ENCODE measurements around the gene ATPAF1.
"Not testable (repeated sequence)": the region's sequence is repeated elsewhere in the genome, so short reads cannot be mapped to it uniquely, and the experiment has no call there.

ATPAF1 gene

DNA sequence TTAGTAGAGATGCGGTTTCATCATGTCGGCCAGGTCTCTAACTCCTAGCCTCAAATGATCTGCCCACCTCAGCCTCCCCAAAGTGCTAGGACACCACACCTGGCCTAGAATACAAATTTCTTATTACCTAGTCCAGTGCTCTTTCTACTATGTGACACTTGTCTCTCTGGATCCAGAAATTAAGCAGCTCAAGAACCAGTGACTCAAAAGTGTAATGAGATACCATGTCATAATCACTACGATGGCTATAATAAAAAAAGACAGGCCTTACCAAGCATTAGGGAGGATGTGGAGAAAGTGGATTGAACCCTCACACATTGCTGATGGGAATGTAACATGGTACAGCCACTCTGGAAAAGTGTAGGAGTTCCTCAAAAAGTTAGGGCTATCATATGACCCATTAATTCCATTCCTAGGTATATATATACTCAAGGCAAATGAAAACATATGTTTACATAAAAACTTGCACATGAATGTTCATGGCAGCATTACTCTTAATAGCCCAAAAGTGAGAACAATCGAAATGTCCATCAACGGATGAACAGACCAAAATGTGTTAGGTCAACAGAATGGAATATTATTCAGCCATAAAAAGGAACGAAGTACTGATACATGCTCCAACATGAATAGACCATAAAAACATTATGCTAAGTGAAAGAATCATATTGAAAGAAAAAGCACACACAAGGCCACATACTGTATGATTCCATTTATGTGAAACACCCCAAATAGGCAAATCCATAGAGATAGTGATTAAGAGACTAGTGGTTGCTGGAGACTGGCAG is 11.8 kb upstream of the ATPAF1 start:
- DNase-seq, result no peak

DNA sequence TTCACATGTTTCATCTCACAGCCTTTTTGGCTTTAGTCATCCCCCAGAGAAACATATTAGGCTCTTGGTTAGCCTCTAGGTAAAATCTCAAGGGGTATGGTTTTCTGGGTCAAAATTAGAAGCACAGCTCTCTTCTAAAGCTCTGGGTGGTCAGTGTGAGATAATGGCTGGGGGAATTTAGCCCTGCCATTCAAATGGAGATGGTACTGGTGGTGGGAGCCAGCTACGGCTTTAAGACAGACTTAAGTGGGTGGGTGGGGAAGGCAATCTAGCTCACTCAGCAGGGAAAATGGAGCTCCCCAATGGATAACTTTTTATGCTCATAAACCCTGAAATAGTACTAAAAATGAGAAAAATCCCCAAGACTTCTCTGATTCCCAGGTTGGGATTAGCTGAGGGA is 9.2 kb upstream of the ATPAF1 start:
- DNase-seq, result no peak

DNA sequence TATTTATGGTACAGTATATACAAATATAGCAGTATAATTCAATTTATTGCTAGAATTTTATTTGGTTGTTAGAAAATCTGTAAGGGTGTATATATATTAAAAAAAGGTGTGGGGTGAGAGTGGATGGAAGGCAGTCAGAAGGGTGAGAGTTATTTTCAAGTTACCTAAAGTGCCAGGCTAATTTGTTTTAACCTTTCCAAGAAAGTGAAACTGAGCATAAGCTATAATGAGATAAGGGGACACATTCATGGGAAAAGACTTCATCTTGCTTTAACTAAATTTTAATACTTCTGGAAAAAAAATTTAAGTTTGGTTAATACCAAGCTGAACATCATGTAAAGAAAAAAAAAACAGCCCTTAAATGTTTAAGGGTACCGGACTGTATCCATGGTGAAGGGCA is 8.4 kb upstream of the ATPAF1 start:
- no peak for DNase-seq

DNA sequence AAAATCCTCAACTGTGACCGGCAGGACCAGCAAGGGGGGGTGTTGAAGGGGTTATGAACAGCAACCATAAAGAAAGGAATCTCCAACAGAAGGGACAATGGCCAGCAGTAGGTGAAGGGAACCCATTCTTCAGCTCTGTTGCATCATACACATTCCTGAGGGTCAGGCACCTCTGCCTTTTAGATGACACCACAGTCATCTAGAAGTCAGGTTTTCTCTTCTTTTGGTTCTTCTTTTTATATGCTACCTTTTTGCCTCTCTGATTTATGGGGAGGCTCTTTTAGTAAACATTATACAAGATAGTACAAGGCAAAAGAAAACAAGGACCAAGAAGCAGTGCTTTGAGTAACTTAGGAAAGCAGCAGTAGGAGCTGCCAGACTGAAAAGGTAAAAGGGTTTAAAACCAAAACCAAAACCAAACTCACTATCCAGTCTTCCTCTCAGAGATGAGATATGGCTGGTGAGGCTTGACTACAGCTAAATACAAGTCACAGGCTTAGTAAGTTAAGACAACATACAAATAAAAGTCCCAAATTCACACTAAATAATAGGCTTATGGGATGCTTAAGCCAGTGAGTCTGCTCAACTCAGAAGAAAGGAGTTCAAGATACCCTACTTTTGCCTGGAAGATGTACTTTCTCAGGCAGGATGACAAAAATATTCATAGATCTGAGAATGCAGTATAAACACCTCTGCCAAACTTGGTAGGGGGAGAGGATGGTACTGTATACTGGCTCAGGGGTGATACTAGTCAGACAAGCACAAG is 7.6 kb upstream of the ATPAF1 start:
- DNase-seq, result no peak

DNA sequence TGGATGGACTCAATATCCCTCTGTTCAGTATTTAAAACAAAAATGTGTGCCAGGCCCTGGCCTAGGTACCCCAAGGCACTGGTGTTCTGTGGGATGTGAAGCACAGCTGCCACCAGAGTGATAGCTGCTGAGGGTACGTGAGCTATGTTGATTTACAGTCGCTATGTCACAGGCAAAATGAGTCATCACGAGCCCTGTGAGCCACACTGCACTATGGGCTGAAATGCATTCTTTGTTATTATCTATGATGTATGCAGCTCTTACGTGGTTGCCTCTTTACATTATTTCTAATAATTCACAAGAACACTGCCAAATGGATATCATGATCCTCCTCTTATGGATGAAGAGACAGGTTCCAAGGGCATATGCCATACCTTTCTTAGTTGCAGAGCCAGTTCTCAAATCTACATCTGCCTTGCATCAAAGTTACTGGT is 5.6 kb upstream of the ATPAF1 start:
- DNase-seq, result no peak

DNA sequence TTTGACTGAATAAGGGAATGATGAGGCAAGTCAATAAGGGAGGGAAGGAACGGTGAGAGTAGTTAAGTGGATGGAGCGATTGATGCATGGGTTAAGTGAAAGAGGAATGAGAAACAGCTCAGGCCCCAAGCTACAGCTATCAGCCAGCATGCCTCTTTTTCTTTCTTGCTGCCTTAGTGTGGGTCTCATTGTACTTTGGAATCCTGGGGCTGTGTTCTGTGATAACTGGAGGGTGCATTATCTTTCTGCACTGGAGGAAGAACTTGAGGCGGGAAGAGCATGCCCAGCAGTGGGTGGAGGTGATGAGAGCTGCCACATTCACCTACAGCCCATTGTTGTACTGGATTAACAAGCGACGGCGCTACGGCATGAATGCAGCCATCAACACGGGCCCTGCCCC is 4.5 kb upstream of the ATPAF1 start:
- no peak for DNase-seq

DNA sequence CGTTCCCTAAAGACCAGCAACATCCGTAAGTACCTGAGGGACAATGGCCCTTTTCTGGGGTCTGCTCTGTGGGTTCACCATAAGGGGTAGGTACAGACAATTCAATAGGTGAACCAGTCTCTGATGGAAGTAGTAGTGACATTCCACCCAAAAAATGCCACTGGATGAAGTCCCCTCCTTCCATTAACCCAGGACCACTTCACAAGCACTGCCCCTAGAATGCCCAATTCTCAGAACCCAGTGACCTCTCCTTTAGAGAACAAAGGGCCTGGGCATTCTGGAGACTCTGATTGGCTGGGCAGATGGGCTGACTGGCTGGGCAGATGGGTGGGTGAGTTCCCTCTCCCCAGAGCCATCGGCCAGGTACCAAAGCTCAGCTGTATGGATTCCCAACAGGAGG is 3.4 kb upstream of the ATPAF1 start, which contains the start of gene TEX38:
TSS of gene TEX38 (plus strand) at position 301 of the 400 bp plus-strand sequence. CDS start at position 382, 81 bp downstream.
- no peak for DNase-seq

DNA sequence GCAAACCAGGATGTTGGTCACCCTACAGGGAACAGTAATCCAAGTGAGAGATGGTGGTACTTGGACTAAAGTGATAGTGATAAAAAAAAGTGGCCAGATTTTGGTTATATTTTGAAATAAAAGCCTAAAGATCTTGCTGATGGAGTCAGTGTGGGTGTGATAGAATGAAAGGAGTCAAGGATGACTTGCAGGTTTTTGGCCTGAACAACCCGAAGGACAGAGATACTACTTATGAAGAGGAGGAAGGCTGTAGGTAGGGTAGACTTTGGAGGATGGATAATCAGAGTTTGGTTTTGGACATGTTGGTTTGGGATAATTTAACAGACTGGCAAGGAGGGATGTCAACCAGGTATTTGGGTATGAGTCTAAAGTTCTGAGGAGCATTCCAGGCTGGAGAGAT is 2.0 kb upstream of the ATPAF1 start:
- DNase-seq, result no peak

DNA sequence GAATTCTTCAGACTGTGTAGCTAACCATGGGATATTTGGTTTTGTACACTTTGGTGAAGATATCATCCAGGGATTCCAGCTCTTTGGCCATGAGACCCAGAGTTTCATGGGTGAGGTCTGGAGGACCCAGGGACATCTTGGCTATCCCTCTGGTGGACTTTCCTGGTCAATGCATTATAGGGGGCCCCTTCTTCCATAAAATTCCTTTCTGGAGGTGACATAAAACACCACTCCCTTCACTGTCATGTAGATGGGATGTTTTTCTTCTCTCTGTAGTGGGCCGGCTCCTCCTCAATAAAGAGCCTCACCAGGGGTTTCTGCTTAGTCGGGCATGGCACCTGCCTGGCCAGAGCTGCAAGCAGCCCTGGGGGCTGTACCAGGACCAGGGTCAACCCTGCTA is 2.2 kb downstream of the ATPAF1 start:
- no peak for DNase-seq

DNA sequence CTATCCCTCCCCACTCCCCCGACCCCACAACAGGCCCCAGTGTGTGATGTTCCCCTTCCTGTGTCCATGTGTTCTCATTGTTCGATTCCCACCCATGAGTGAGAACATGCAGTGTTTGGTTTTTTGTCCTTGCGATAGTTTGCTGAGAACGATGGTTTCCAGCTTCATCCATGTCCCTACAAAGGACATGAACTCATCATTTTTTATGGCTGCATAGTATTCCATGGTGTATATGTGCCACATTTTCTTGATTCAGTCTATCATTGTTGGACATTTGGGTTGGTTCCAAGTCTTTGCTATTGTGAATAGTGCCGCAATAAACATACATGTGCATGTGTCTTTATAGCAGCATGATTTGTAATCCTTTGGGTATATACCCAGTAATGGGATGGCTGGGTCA is 5.2 kb downstream of the ATPAF1 start:
- DNase-seq, result not testable (repeated sequence)

DNA sequence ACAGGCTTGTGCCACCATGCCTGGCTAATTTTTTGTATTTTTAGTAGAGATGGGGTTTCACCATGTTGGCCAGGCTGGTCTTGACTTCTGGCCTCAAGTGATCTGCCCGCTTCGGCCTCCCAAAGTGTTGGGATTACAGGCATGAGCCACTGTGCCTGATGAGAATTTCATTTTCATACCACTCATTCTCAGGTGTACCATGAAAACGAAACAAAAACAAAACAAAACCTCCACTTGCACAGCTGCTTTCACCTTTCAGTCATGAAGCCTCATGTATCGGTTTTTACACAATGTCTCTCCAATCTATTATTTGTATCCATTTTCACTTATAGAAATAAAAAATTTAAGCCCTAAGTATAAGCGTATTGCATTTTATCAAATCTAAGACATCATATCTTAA is 8.0 kb downstream of the ATPAF1 start:
- DNase-seq, result not testable (repeated sequence)

DNA sequence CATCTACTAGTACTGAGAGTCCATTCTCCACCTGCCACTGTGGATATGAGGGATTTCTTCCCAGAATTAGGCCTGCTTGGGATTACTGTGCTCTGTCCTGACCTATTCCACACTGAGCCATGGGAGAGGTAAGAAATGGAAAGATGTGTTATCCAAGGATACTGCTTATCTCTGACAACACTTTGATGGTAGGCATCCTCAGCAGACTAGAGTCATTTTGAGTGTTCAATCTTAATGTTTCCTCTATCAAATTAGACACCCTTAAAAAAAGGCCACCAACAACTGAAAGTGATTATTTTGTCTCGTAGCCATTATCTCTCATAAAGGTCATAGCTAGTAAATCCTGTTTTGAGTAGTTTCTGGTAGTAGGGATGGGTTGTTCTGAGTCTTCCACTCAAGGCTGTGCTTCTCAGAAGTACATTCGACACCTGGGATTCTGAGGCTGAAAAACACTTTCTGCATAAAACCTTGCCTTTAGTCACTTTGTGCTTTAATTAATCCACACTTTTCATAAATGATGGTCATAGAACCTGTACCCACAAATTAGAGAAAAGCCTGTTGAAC is 8.8 kb downstream of the ATPAF1 start:
- no peak for DNase-seq

DNA sequence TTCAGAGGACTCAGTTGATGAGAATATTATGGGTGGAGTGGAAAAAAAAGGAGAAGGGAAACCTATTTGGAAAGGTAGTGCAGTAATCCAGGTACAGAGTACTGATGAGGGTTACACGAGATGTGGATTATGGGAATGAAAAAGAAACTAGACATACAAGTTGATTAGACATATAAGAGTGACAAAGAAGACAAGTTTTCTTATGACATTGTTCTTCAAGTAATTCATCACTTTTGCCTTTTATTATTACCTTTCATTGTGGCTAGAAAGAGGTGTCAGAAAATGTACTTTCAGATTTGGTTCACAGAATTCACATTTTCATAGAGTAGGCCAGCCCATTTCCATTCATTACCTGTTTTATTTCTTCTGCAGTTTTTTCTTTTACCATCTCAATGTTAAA is 10.4 kb downstream of the ATPAF1 start:
- DNase-seq, result no peak

DNA sequence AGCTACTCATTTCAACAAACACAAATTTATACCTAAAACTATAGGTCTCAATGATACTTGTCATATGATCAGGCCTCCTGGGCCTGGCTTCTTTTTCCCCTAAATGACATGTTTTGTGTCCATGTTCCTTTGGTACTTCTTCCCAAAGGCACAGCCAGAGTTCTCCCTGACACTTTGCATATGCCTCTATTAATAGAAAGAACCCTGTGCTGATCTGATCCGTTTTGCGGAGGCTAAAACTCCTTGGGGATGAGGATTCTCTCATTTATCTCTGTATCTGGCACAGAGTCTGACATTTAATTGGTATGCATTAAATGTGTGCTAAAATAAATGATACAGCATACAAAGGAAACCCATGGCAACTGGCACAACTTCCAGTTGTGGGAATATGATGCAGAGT is 11.5 kb downstream of the ATPAF1 start:
- no peak for DNase-seq

DNA sequence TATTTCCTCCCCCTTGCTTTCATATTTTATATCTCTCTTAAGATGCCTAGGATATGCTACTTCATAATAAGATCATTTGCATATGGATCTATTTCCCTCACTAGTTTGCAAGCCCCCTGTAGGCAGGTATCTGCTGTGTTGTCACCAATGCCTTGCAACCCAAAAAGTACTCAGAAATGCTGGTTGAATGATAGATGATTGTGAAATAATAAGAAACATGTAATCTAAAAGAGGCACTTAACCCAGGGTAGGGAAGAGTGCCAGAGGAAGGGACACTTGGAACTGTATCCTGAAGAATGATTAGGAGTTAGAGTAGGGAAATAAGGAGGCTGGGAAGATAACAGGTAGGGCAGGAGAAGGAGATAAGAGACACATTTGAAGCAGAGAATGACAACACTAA is 12.3 kb downstream of the ATPAF1 start:
- DNase-seq, result no peak

DNA sequence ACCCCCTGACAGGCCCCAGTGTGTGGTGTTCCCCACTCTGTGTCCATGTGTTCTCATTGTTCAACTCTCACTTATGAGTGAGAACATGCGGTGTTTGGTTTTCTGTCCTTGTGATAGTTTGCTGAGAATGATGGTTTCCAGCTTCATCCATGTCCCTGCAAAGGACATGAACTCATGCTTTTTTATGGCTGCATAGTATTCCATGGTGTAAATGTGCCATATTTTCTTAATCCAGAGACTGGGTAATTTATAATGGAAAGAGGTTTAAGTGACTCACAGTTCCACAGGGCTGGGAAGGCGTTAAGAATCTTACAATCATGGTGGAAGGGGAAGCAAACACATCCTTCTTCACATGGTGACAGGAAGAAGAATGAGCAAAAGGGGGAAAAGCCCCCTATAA is 13.5 kb downstream of the ATPAF1 start:
- DNase-seq, result not testable (repeated sequence)

DNA sequence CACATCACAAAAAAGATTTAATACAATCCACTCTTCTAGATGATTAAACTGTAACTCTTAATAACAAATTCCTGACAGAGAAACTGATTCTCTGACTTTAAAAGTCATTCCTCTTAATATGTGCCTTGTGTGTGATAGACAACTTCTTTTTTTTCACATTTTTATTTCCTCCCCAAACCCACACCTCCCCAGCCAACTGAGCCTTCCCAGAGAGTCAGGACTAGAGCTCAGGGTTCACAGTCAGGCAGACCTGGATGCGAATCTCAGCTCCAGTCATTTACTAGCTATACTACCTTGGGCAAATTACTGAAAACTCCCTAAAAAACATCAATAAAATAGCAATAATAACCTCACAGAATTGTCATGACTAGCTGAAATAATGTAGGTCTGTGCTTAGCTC is 14.2 kb downstream of the ATPAF1 start:
- no peak for DNase-seq

DNA sequence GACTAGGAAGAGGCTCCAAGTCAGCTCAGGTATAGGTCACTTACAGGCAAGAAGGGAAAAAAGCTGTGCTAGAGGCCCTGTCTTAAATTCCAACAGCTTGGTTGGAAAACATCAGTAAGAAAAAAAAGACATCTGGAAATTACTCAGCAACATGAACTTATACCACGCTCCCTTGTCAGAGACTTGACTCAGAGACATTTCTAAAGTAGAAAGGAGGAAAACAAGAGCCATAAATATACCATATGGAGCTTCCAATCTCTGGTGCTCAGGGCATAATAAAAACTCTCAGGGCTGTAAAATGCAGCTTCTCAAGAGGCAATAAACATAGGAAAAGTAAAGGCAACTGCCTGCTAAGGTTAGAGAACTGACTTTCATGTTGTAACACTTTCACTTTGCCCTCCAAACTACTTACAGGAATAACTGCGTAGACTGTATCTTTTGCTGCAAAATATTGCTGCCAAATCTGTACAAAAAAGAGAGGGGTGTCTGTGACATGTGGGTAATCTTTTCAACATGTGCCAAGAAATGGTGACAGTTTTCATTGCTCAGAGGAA is 14.7 kb downstream of the ATPAF1 start:
- DNase-seq, result no peak

DNA sequence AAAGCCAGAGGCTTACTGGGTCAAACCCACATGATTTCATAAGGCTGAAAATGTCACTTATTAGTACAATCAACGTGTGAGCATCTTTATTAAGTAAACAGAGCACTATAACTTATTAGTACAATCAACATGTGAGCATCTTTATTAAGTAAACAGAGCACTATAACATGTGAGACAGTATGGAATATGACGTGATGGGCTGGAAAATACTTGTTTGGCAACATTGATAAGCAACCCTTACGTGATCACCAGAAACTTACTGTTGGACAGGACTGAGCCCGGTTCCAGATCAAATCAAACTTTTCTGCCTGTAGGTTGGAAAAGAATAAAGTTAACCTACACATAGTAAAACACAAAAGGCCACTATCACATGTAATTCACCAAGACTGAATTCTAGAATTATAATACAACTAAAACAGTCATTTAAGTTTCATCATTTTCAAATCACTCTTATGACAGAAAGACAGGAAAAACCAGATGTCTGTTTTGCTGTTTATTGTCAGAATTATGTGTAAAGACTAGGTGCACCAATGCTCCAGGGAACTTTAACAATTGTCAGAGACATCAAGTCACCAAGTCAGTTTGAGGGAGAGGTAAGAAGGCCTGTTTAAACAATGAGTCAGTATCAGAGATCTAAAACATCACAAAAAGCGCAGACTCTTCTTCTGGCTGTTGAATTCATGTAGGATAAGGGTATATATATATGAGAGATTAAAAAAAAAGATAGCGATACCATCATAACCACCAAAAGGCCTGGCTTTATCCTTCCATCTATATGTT is 15.7 kb downstream of the ATPAF1 start:
- DNase-seq, result no peak

DNA sequence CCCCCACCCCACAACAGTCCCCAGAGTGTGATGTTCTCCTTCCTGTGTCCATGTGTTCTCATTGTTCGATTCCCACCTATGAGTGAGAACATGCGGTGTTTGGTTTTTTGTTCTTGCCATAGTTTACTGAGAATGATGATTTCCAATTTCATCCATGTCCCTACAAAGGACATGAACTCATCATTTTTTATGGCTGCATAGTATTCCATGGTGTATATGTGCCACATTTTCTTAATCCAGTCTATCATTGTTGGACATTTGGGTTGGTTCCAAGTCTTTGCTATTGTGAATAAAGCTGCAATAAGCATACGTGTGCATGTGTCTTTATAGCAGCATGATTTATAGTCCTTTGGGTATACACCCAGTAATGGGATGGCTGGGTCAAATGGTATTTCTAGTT is 17.0 kb downstream of the ATPAF1 start:
- DNase-seq, result not testable (repeated sequence)

DNA sequence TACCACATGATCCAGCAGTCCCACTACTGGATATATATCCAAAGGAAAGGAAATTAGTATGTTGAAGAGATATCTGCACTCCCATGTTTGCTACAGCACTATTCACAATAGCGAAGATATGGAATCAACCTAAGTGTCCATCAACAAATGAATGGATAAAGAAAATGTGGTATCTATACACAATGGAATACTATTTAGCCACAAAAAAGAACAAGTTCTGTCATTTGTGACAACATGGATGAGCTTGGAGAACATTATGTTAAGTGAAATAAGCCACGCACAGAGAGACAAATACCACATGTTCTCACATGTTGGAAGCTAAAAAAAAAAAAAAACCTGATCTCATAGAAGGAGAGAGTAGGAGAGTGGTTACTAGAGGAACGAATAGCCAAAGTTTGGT is 17.7 kb downstream of the ATPAF1 start:
- no peak for DNase-seq

DNA sequence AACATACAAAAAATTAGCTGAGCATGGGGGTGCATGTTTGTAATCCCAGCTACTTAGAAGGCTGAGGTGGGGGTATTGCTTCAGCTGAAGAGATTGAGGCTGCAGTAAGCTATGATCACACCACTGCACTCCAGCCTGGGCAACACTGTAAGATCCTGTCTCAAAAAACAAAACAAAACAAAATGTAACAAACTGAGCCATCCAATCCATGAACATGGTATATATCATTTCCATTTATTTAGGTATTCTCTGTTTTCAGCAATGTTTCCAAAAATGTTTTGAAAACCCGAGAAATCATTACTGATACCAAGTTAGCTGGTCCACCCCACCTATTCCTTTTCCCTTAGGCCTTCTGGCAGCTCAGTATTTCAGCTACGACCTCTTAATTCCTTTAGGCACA is 18.4 kb downstream of the ATPAF1 start:
- no peak for DNase-seq

DNA sequence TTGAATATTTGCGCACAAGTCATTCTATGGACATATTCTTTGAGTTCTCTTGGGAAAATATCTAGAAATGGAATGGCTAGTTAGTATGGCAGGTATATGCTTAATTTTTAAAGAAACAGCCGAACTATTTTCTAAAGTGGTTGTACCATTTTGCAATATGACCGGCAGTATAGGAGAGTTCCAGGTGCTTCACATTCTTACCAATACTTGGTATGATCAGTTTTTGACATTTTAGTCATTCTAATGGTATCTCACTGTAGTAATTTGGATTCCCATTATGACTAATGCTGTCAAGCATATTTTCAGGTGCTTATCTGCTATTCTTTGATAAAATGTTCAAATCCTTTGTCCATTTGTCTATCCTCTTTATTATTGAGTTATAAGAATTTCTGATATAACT is 20.6 kb downstream of the ATPAF1 start:
- no peak for DNase-seq
